NCI-H187 treated with DMSO at 0.1 percent for 48 hours (cell line): ENCODE data around the gene COLEC11.
"Not testable (repeated sequence)": the region's sequence is repeated elsewhere in the genome, so short reads cannot be mapped to it uniquely, and the experiment has no call there.

Experiments used
- DNase-seq: peaks from one replicate; lab custom pipeline; 2025; lab: John Stamatoyannopoulos, UW

Gene COLEC11

DNA sequence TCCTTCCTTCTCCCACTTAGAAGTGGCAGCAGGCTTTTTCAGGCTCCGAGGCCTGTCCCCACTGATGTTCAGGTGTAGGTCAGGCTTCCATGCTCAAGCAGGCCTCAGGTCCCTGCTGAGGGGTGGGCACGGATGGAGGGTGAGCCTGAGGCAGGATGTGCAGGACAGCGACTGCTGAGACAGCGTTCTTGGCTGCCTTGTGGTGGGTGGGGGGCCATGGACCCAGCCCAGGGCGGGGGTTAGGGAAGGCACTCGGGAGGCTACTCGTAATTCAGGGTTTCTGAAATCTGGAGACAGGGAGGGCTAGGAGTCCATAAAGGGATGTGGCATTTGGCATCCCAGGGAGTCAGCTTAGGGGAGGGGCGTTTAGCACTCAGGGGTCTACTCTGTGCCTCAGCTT, 30.3 kb downstream of the COLEC11 start:
- DNase-seq = no peak

- no peak for DNase-seq
Observed at GRCh38 chr2:3626118-3626811, 31.4 kb downstream of the COLEC11 start.

DNA sequence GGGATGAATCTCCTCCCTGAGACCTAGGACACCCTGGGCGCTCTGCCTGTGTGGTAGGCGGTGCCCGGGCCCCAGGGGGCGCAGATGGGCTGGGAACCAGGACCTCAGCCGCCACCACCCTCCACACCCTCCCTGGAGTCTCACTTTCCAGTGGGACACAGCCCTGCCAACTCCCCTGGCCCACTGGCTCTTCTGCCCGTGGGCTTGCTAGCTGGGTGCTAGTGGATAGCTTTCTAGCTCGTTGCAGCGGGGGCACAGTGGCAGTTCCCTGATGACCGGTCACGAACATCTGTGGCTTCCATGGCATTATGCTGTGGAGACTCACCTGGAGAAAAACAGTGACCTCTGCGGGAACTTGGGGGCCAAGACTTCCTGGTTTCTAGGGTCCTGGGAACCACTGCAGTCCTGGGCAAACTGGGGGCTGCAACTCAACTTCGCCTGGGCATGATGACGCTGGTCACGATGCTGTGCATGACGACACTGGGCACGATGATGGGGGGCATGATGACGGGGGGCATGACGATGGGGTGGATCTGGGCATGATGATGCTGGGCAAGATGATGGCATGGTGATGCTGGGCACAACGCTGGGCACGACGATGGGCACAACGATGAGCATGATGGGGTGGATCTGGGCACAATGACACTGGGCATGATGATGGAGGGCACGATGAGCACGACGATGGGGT, 32.0 kb downstream of the COLEC11 start:
- DNase-seq = no peak

DNA sequence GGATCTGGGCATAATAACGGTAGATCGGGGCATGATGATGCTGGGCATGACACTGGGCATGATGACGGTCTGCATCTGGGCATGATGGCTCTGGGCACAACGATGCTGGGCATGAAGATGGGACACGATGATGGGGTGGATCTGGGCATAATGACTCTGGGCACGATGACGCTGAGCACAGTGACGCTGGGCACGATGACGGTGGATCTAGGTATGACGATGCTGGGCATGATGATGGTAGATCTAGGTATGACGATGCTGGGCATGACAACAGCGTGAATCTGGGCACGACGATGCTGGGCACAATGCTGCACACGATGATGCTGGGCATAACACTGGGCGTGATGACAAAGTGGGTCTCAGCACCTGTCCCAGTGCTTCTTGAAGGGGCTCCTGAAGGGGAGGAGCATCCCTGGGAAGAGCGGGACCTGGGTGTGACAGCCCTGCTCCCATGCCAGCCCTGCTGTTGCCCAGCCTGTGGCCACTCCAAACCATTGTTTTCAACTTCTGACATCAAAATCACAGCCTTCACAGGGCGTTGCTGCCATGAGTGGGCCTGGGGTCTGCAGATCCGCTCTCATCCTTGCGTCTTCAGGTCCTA, 32.7 kb downstream of the COLEC11 start:
- DNase-seq = no peak

DNA sequence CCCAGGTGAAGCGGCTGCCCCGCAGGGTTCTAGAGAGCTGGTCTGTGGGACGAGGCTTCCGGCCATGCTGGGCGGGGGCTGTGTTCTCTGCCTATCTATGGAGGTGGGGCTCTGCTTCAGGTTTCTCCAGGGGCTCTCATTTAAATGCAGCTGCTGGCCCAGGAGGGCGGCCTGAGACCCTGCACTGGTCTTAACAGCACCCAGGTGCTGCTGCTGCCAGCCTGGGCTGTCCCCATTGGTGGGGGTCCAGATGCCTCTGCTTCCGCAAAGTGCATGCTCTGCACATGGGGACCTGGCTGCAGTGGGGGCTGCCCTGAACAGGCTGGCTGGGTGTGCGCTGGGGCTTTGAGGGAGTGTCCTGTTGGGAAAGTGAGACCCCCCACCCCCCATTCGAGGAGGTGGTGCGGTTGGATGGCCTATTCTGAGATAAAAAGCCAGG, 33.3 kb downstream of the COLEC11 start:
- no peak for DNase-seq

GRCh38 chr2:3628800-3629199, 33.9 kb downstream of the COLEC11 start:
- peak; percentile 49 for DNase-seq

GRCh38 chr2:3630631-3631030, 35.7 kb downstream of the COLEC11 start:
- no peak for DNase-seq

GRCh38 chr2:3631161-3631850, 36.4 kb downstream of the COLEC11 start:
- DNase-seq = no peak

GRCh38 chr2:3631851-3632659, 37.1 kb downstream of the COLEC11 start:
- DNase-seq = no peak

- no peak for DNase-seq
Observed at GRCh38 chr2:3633089-3633981, 38.4 kb downstream of the COLEC11 start.

DNA sequence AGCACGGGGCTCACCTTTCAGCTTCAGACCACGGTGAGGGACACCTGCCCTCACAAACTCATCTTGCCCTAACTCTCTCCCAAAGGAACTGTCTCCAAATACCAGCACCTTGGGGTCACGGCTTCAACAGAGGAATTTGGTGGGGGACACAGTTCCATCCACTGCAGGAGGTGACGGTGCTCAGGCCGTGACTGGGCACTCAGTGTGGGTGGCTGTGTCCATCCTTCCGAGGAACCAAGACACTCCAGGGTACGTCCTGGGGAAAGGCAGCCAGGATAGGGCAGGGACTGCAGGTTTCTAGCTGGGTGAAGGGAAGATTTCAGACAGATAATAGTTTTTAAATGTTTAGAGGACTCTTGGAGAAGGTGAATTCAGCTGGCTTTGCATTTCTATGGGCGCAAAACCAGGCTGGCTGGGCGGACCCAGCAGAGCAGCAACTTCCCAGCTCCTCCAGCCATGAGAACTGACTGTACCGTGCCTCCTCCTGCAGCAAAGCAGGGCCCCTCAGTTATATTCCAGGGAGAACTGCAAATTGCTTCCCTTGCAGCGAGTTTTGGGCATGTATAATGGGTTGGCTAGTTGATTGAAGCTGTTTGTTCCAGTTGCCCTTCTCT, 39.2 kb downstream of the COLEC11 start:
- DNase-seq = no peak

DNA sequence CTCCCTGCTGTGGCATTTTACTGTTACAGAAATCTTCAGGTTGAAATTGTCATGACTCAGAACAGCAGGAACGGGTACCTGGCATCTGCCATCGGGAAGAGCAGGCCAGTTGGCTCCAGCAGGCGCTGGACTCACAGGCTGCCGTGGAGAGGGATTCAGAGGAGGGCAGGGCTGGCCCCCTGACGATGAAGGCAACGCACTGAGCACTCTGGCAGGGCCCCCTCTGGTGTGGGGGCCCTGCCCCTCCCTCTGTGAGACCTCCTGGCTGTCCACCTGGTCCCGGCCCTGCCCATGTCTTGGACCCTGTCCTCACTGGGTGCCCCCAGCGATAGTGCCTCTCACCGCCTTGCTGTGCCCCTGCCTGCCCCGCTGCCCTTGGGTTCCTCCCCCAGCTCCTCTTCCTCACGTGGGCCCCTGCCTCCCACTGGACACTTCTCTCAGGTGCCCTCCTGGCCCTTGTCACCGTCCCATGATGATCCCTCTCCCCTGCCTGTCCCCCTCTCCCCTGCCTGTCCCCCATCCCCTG, 39.7 kb downstream of the COLEC11 start:
- DNase-seq = no peak

- DNase-seq = no peak
Observed at GRCh38 chr2:3635171-3635974, 40.5 kb downstream of the COLEC11 start.

DNA sequence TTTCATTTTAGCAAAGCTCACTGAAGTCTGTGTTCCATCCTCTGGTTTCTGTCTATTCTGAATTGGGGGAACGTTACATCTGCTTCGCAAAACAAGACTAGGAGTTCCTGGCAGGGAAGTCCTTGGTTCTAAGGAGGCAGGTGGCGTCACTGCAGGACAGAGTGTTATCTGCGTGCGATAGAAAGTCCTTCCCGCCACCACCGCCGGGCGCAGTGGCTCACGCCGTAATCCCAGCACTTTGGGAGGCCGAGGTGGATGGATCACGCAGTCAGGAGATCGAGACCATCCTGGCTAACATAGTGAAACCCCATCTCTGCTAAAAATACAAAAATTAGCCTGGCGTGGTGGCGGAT, 41.0 kb downstream of the COLEC11 start:
- DNase-seq = not testable (repeated sequence)

GRCh38 chr2:3636586-3637310, 41.8 kb downstream of the COLEC11 start:
- no peak for DNase-seq

- DNase-seq = no peak
Observed at GRCh38 chr2:3637311-3637675, 42.4 kb downstream of the COLEC11 start.

GRCh38 chr2:3637692-3638455, 43.0 kb downstream of the COLEC11 start:
- no peak for DNase-seq

- no peak for DNase-seq
Observed at GRCh38 chr2:3638456-3638810, 43.5 kb downstream of the COLEC11 start.
